ENCODE data around the gene RCCD1.
"Not testable (repeated sequence)": the region's sequence is repeated elsewhere in the genome, so short reads cannot be mapped to it uniquely, and the experiment has no call there.

The RCCD1 gene

GRCh38 chr15:90918835-90919234 is 35.8 kb upstream of the RCCD1 start:
- no peak overlapping the region for H3K4me3 ChIP-seq (ENCODE audit: low read depth in 1 of 2, low read length in 1 of 2)
- TF ChIP-seq CTCF (IDR thresholded peaks at IDR 0.05): no peak
- peaks cover 46% of the 10 kb centered on the region in 2 experiments for H3K4me1 ChIP-seq (ENCODE audit: control insufficient read depth in 1 of 2, insufficient read depth in 1 of 2, low read depth in 1 of 2, low read length in 1 of 2)
- peak overlapping the region; percentile 94 for H3K27ac ChIP-seq
- H3K9me3 ChIP-seq: no peaks in the 10 kb centered on the region
- H3K36me3 ChIP-seq: peaks cover 65% of the 10 kb centered on the region
- H3K27me3 ChIP-seq: no peaks in the 10 kb centered on the region

- no peak overlapping the region for H3K4me3 ChIP-seq (ENCODE audit: low read depth in 1 of 2, low read length in 1 of 2)
- H3K36me3 ChIP-seq: peaks cover 72% of the 10 kb centered on the region
- H3K27ac ChIP-seq: peak overlapping the region; percentile 24
- no peaks in the 10 kb centered on the region for H3K9me3 ChIP-seq
- no peak for TF ChIP-seq CTCF (IDR thresholded peaks at IDR 0.05)
- H3K4me1 ChIP-seq (ENCODE audit: control insufficient read depth in 1 of 2, insufficient read depth in 1 of 2, low read depth in 1 of 2, low read length in 1 of 2): peaks cover 16% of the 10 kb centered on the region in 2 experiments
- no peaks in the 10 kb centered on the region for H3K27me3 ChIP-seq
Measured at GRCh38 chr15:90921887-90922286, 32.8 kb upstream of the RCCD1 start.

- not testable (repeated sequence) for H3K4me3 ChIP-seq (ENCODE audit: low read depth in 1 of 2, low read length in 1 of 2); H3K27me3 ChIP-seq; H3K9me3 ChIP-seq; H3K4me1 ChIP-seq (ENCODE audit: control insufficient read depth in 1 of 2, insufficient read depth in 1 of 2, low read depth in 1 of 2, low read length in 1 of 2)
- Histone ChIP-seq H3K36me3 (peaks cover 63% of the 10 kb centered on the region), H3K27ac (peak overlapping the region; percentile 39)
Measured at GRCh38 chr15:90922712-90923322, 31.9 kb upstream of the RCCD1 start.

GRCh38 chr15:90924375-90924774 is 30.3 kb upstream of the RCCD1 start:
- H3K9me3 ChIP-seq: no peaks in the 10 kb centered on the region
- H3K27me3 ChIP-seq: no peaks in the 10 kb centered on the region
- peaks cover 18 to 21% of the 10 kb centered on the region in 2 experiments for H3K4me1 ChIP-seq (ENCODE audit: control insufficient read depth in 1 of 2, insufficient read depth in 1 of 2, low read depth in 1 of 2, low read length in 1 of 2)
- no peak for TF ChIP-seq CTCF (IDR thresholded peaks at IDR 0.05)
- H3K36me3 ChIP-seq: peaks cover 47% of the 10 kb centered on the region
- H3K27ac ChIP-seq: no peak overlapping the region
- no peak overlapping the region for H3K4me3 ChIP-seq (ENCODE audit: low read depth in 1 of 2, low read length in 1 of 2)

GRCh38 chr15:90926766-90927165 is 27.9 kb upstream of the RCCD1 start:
- not testable (repeated sequence) for H3K9me3 ChIP-seq; H3K27ac ChIP-seq; H3K27me3 ChIP-seq; H3K4me3 ChIP-seq (ENCODE audit: low read depth in 1 of 2, low read length in 1 of 2)
- Histone ChIP-seq H3K36me3 (peaks cover 23% of the 10 kb centered on the region), H3K4me1 (ENCODE audit: control insufficient read depth in 1 of 2, insufficient read depth in 1 of 2, low read depth in 1 of 2, low read length in 1 of 2) (peaks cover 41 to 42% of the 10 kb centered on the region in 2 experiments)

- H3K27me3 ChIP-seq, H3K9me3 ChIP-seq: not testable (repeated sequence)
- Histone ChIP-seq H3K36me3 (peaks cover 15% of the 10 kb centered on the region), H3K4me3 (ENCODE audit: low read depth in 1 of 2, low read length in 1 of 2) (peak overlapping the region in 1 of 2 experiments; percentile 72), H3K4me1 (ENCODE audit: control insufficient read depth in 1 of 2, insufficient read depth in 1 of 2, low read depth in 1 of 2, low read length in 1 of 2) (peaks cover 54 to 55% of the 10 kb centered on the region in 2 experiments), H3K27ac (peak overlapping the region; percentile 91)
Measured at GRCh38 chr15:90928106-90928505, 26.6 kb upstream of the RCCD1 start.

GRCh38 chr15:90929246-90930019 is 25.3 kb upstream of the RCCD1 start:
- peaks cover 63 to 68% of the 10 kb centered on the region in 2 experiments for H3K4me1 ChIP-seq (ENCODE audit: control insufficient read depth in 1 of 2, insufficient read depth in 1 of 2, low read depth in 1 of 2, low read length in 1 of 2)
- H3K9me3 ChIP-seq: no peaks in the 10 kb centered on the region
- peaks cover 5% of the 10 kb centered on the region for H3K36me3 ChIP-seq
- H3K27me3 ChIP-seq: no peaks in the 10 kb centered on the region
- peak overlapping the region; percentile 91 for H3K27ac ChIP-seq
- TF ChIP-seq CTCF (IDR thresholded peaks at IDR 0.05): no peak
- H3K4me3 ChIP-seq (ENCODE audit: low read depth in 1 of 2, low read length in 1 of 2): peak overlapping the region; percentile 72 to 89

Data from neutrophil (primary cell).